GM13976 (cell line): Measurements from ENCODE around the gene NRROS.

Source experiments
- DNase-seq: peaks from one replicate; pipeline ENCODE4 v3.0.0; 2012; ENCODE audit warnings: low spot score
- in situ Hi-C: fragments of 300-500 bp; cut with MboI; formaldehyde crosslinking; loops from one replicate; pipeline ENCODE4 v1.12.0; 2022; ENCODE audit warnings: low sequenced_read_pairs, mixed read lengths, inconsistent platforms; ENCODE audit not compliant: unreplicated experiment
- TF ChIP-seq, protein P1 (sequence below): IDR thresholded peaks from 2 replicates; pipeline ENCODE4 v1.5.1; 2012; ENCODE audit warnings: borderline replicate concordance, mild to moderate bottlenecking; ENCODE audit not compliant: insufficient read depth; ENCODE audit errors: extremely low read depth, missing control alignments, control extremely low read depth

NRROS gene

DNA sequence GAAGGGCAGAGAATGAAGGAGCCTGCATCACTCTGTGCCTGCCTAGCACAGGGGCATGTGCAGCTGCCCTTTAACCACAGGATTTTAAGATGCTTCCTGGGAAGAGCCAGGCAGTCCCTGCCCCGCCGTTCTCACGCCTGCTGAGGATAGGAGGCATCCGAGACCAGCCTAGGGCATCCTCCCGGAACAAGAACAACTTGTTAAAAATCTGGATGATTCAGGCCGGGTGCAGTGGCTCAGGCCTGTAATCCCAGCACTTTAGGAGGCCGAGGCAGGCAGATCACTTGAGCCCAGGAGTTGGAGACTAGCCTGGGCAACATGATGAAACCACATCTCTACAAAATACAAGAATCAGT lies 15.2 kb downstream of the NRROS start:
- in situ Hi-C loops: no loop called here
- no peak for DNase-seq

GRCh38 chr3:196655496-196655895 lies 16.0 kb downstream of the NRROS start:
- no peak for DNase-seq
- TF ChIP-seq, protein P1, sequence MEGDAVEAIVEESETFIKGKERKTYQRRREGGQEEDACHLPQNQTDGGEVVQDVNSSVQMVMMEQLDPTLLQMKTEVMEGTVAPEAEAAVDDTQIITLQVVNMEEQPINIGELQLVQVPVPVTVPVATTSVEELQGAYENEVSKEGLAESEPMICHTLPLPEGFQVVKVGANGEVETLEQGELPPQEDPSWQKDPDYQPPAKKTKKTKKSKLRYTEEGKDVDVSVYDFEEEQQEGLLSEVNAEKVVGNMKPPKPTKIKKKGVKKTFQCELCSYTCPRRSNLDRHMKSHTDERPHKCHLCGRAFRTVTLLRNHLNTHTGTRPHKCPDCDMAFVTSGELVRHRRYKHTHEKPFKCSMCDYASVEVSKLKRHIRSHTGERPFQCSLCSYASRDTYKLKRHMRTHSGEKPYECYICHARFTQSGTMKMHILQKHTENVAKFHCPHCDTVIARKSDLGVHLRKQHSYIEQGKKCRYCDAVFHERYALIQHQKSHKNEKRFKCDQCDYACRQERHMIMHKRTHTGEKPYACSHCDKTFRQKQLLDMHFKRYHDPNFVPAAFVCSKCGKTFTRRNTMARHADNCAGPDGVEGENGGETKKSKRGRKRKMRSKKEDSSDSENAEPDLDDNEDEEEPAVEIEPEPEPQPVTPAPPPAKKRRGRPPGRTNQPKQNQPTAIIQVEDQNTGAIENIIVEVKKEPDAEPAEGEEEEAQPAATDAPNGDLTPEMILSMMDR: no peak
- in situ Hi-C loops: no loop called here

More for the DNA sequence above, 15.2 kb downstream of the NRROS start:
- TF ChIP-seq, protein P1: no peak

DNA sequence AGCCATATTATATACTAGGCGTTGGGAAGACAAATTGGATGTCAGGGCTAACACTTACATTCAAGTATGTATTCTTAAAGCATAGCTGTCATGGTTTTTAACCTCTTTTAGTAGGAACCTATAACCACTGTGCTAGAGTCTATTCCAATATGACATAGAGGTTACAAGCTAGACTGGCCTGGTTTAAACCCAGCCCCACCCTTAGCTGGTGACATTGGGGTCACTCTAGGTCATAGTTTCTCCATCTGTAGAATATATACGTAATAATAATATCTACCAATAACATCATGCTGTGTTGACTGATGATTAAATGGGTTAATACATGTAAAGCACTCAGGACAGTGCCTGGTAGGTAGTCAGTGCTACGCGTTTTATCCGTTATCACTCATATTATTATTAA lies 16.7 kb downstream of the NRROS start:
- no peak for DNase-seq
- TF ChIP-seq, protein P1: no peak
- in situ Hi-C loops: no loop called here

- in situ Hi-C loops: no loop called here
- TF ChIP-seq, protein P1: no peak
Measured at GRCh38 chr3:196659901-196660351, 20.4 kb downstream of the NRROS start.

DNA sequence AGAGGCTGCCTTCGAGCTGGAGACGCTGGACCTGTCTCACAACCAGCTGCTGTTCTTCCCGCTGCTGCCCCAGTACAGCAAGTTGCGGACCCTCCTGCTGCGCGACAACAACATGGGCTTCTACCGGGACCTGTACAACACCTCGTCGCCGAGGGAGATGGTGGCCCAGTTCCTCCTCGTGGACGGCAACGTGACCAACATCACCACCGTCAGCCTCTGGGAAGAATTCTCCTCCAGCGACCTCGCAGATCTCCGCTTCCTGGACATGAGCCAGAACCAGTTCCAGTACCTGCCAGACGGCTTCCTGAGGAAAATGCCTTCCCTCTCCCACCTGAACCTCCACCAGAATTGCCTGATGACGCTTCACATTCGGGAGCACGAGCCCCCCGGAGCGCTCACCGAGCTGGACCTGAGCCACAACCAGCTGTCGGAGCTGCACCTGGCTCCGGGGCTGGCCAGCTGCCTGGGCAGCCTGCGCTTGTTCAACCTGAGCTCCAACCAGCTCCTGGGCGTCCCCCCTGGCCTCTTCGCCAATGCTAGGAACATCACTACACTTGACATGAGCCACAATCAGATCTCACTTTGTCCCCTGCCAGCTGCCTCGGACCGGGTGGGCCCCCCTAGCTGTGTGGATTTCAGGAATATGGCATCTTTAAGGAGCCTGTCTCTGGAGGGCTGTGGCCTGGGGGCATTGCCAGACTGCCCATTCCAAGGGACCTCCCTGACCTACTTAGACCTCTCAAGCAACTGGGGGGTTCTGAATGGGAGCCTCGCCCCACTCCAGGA lies 21.1 kb downstream of the NRROS start:
- in situ Hi-C loops: no loop called here
- no peak for DNase-seq
- TF ChIP-seq, protein P1: no peak

More at GRCh38 chr3:196659901-196660351, 20.4 kb downstream of the NRROS start:
- no peak for DNase-seq

- TF ChIP-seq, protein P1: no peak
- in situ Hi-C loops: no loop called here
- no peak for DNase-seq
Measured at GRCh38 chr3:196661400-196661799, 21.9 kb downstream of the NRROS start.

DNA sequence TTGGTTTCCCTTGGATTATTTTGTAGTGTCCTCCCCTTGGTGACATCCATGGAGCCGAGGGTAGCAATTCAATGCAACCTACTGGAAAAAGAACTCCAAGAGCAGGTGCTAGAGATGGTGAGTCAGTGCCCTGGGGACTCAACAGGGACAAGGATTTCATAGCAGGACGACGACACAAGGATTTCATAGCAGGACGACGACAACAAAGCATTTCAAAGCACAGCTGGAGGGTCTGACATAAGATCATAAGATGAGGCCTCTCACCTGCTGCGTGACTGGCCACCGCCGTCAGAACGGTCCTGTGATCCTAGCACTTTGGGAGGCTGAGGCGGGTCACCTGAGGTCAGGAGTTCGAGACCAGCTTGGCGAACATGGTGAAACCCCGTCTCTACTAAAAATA lies 22.5 kb downstream of the NRROS start:
- in situ Hi-C loops: no loop called here
- TF ChIP-seq, protein P1: no peak
- DNase-seq: no peak
